SU-DHL-6 (cell line): ENCODE results near the gene LRRFIP1.

Experiments
- CTCF ChIP-seq: fragments of 200-600 bp; sonication (generic); IDR thresholded peaks from one replicate; pipeline ENCODE4 v1.5.1; 2017; ENCODE audit warnings: antibody characterized with exemption, mild to moderate bottlenecking, low read length, moderate library complexity; ENCODE audit not compliant: insufficient read depth, poor library complexity, severe bottlenecking
- EZH2phosphoT487 ChIP-seq: fragments of 200-600 bp; sonication (generic), shearing (Covaris generic); conservative IDR thresholded peaks from 2 replicates; pipeline ENCODE4 v1.6.1; 2018; ENCODE audit warnings: mild to moderate bottlenecking, antibody characterized with exemption, low read length, moderate library complexity, mixed read lengths

DNA sequence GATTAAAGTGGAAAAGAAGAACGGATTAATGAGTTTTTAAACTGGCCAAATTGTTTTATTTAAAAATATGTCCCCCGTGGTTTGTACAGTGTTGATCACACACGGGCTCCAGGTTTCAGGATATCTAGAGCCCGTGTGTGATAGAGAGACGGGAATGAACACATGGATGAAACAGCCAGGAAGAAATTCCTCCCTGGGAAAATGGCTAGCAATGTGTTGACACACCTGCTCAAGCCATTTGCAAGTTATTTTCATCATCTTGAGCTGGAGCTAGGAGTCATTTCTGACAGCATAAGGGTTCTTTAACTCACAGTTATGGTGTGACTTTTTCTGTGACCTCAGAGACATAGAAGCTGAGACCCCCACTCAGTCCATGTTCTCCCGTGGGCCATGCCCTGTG, 81.6 kb downstream of the LRRFIP1 start:
- TF ChIP-seq CTCF: no peak
- no peak for TF ChIP-seq EZH2phosphoT487
